ENCODE data around the gene KLF16. TPM values are rescaled to one million over a fixed set of nuclear protein-coding genes. Genes with fewer than 3 reads are reported as not detected.
"Not testable (repeated sequence)": the region's sequence is repeated elsewhere in the genome, so short reads cannot be mapped to it uniquely, and the experiment has no call there.

The KLF16 gene
- total RNA-seq, 4 donors from 2014 or later = 1.4 to 7.1 (median 5.5) TPM

GRCh38 chr19:1885398-1886119 lies 22.2 kb upstream of the KLF16 start, which contains the start of gene ABHD17A:
TSS of gene ABHD17A (minus strand) at chr19:1885496. CDS start at chr19:1881566, 3,930 bp downstream.
- TF ChIP-seq CTCF (IDR thresholded peaks at IDR 0.05) (peak in 1 of 4 experiments; percentile 8), POLR2AphosphoS5 (IDR thresholded peaks at IDR 0.05) (peak; percentile 89), POLR2A (IDR thresholded peaks at IDR 0.05) (peak; percentile 67 to 72)
- not testable (repeated sequence) for H3K27me3 ChIP-seq, H3K9me3 ChIP-seq, H3K36me3 ChIP-seq
- H3K4me1 ChIP-seq = peaks cover 4 to 48% (median 29%) of the 10 kb centered on the region in 3 donors
- peak within 1 kb of the TSS; percentile 57 to 73 for H3K4me3 ChIP-seq
- H3K27ac ChIP-seq = peak within 1 kb of the TSS; percentile 32 to 92 (median 88)
- 57 to 70% methylated on average over 13 to 14 of the region's 46 CpGs for WGBS, 2 donors (ENCODE audit: low coverage in 1 of 2)
- peak; percentile 97 for ATAC-seq

- Histone ChIP-seq H3K4me1 (peaks cover 4 to 55% (median 29%) of the 10 kb centered on the region in 3 donors), H3K27ac (peak overlapping the region; percentile 32 to 92 (median 88)), H3K4me3 (peak overlapping the region; percentile 57 to 73), H3K27me3 (no peaks in the 10 kb centered on the region), H3K9me3 (no peaks in the 10 kb centered on the region), H3K36me3 (peaks cover 0 to 13% of the 10 kb centered on the region in 2 donors)
- 0% methylated on average over 5 to 29 of the region's 56 CpGs for WGBS, 2 donors (ENCODE audit: low coverage in 1 of 2)
- peak; percentile 16 for ATAC-seq
- TF ChIP-seq POLR2AphosphoS5 (IDR thresholded peaks at IDR 0.05) (no peak), POLR2A (IDR thresholded peaks at IDR 0.05) (no peak), CTCF (IDR thresholded peaks at IDR 0.05) (no peak), EP300 (IDR thresholded peaks at IDR 0.05) (no peak)
Observed at GRCh38 chr19:1884719-1885334, 21.4 kb upstream of the KLF16 start.

- Histone ChIP-seq H3K4me3 (peak overlapping the region; percentile 57 to 73), H3K9me3 (no peaks in the 10 kb centered on the region), H3K27me3 (no peaks in the 10 kb centered on the region), H3K27ac (peak overlapping the region in 3 of 4 donors; percentile 87 to 92 (median 89)), H3K36me3 (peaks cover 0 to 14% of the 10 kb centered on the region in 2 donors), H3K4me1 (peaks cover 4 to 56% (median 29%) of the 10 kb centered on the region in 3 donors)
- no peak for ATAC-seq
- no peak for TF ChIP-seq POLR2A (IDR thresholded peaks at IDR 0.05)
- TF ChIP-seq POLR2AphosphoS5 (IDR thresholded peaks at IDR 0.05) = no peak
- TF ChIP-seq EP300 (IDR thresholded peaks at IDR 0.05) = no peak
- no peak for TF ChIP-seq CTCF (IDR thresholded peaks at IDR 0.05)
- 0% methylated on average over 1 to 2 of the region's 11 CpGs for WGBS, 2 donors (ENCODE audit: low coverage in 1 of 2)
Observed at GRCh38 chr19:1884291-1884718, 20.9 kb upstream of the KLF16 start.

GRCh38 chr19:1883784-1884183 lies 20.4 kb upstream of the KLF16 start:
- Histone ChIP-seq H3K4me1 (peaks cover 4 to 56% (median 29%) of the 10 kb centered on the region in 3 donors), H3K36me3 (peaks cover 0 to 17% of the 10 kb centered on the region in 2 donors), H3K4me3 (peak overlapping the region; percentile 57 to 73), H3K27me3 (no peaks in the 10 kb centered on the region), H3K9me3 (no peaks in the 10 kb centered on the region), H3K27ac (peak overlapping the region in 3 of 4 donors; percentile 87 to 92 (median 89))
- TF ChIP-seq POLR2AphosphoS5 (IDR thresholded peaks at IDR 0.05) = no peak
- no peak for TF ChIP-seq POLR2A (IDR thresholded peaks at IDR 0.05)
- no peak for TF ChIP-seq CTCF (IDR thresholded peaks at IDR 0.05)
- no peak for TF ChIP-seq EP300 (IDR thresholded peaks at IDR 0.05)
- 20% methylated on average over 8 of the region's 8 CpGs; no CpG with 5 or more reads in 1 of the 2 donors for WGBS, 2 donors (ENCODE audit: low coverage in 1 of 2)
- ATAC-seq = no peak

Data from gastroesophageal sphincter (tissue), 4 donors.